ENCODE measurements around the gene TMEM179B. TPM values are rescaled to one million over a fixed set of nuclear protein-coding genes. Genes with fewer than 3 reads are reported as not detected.

TMEM179B gene, protein sequence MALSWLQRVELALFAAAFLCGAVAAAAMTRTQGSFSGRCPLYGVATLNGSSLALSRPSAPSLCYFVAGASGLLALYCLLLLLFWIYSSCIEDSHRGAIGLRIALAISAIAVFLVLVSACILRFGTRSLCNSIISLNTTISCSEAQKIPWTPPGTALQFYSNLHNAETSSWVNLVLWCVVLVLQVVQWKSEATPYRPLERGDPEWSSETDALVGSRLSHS
- total RNA-seq, result 10 to 100 TPM; 37.7 to 74.0 (median 49.6) TPM

DNA sequence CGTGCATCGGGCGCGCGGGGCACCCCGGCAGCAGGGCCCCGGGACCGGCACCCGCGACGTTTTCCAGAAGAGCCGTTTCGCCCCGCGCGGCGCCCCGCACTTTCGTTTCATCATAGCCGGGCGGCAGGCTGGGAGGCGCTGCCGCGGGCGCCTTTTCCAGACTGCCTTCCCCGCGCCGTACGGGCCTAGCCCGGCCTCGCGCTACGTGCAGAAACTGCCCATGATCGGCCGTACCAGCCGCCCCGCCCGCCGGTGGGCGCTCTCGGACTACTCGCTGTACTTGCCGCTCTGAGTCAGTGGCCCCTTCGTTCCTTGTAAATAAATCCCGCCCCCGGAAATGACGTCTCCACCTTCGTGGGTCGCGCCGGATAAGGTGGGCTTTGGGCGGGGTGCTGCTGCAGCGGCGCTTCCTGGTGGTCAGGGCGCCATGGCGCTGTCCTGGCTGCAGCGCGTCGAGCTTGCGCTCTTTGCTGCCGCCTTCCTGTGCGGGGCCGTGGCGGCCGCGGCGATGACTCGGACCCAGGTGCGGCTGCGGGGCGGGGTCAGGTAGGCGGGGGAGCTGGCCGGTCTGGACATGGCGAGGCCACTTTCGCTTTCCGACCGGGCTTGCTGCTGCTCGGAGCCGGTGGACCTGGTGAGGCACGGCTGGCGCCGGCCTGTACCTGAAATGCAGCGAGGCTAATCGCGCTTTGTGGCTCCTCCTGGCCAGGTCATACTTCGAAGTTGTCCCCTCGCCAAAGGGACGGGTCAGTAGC is at the start of gene TMEM179B:
TMEM179B (plus strand) TSS at position 398 of the 755 bp plus-strand sequence; CDS start at position 428, 30 bp downstream.
- TF ChIP-seq, protein P1, sequence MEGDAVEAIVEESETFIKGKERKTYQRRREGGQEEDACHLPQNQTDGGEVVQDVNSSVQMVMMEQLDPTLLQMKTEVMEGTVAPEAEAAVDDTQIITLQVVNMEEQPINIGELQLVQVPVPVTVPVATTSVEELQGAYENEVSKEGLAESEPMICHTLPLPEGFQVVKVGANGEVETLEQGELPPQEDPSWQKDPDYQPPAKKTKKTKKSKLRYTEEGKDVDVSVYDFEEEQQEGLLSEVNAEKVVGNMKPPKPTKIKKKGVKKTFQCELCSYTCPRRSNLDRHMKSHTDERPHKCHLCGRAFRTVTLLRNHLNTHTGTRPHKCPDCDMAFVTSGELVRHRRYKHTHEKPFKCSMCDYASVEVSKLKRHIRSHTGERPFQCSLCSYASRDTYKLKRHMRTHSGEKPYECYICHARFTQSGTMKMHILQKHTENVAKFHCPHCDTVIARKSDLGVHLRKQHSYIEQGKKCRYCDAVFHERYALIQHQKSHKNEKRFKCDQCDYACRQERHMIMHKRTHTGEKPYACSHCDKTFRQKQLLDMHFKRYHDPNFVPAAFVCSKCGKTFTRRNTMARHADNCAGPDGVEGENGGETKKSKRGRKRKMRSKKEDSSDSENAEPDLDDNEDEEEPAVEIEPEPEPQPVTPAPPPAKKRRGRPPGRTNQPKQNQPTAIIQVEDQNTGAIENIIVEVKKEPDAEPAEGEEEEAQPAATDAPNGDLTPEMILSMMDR (IDR thresholded peaks at IDR 0.05; ENCODE audit: low read depth), result no peak

DNA sequence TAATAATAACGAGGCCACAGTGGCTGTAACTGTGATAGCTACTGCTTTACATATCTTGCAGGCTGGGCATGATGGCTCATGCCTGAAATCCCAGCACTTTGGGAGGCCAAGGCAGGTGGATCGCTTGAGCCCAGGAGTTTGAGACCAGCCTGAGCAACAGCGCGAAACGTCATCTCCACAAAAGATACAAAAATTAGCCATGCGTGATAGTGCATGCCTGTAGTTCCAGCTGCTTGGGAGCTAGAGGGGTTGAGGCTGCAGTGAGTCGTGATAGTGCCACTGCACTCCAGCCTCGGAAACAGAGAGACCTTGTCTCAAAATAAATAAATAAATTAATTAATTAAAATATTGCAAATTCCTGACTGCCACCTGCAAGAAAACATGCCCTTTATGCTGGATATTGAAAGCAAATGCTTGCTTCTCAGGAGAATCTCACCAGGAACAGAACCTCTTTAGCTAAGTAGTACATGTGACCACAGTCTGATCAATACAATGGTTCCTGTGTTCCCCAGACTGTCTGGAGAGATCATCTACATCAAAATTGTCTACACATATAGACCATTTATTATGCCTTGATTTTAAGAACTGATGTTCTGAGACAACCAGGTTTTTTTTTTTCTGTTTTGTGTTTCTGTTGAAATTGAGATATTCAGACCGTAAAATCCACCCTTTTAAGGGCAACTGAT is 39.6 kb upstream of the TMEM179B start:
- TF ChIP-seq, protein P1 (IDR thresholded peaks at IDR 0.05; ENCODE audit: low read depth), result no peak

DNA sequence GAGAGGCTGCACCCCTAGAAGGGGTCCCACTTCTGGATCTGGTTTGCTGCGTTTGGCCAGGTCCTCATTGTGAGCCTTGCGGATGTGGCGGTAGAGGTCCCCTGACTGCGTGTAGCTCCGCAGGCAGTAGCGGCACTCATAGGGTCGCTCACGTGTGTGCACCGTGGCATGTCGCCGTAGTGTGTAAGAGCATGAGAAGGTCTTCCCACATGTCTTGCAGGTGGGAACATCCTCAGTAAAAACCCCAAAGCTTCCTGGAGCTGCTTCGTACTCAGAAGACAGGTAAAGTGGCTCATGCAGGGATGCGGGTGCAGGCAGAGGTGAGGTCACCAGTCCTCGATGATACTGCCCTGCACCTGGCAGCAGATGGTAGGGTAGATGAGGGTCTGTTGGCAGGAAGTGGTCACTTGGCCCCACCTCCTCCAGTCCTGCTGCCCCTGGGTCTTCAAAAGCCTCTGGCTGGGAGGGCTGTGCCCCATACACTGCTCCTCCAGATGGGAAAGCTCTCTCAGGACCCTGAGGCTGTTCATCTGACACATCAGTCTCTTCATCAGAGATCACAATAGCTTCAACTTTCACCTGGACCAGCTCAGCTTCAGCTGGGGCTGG is 34.9 kb upstream of the TMEM179B start:
- TF ChIP-seq, protein P1 (IDR thresholded peaks at IDR 0.05; ENCODE audit: low read depth), result no peak

DNA sequence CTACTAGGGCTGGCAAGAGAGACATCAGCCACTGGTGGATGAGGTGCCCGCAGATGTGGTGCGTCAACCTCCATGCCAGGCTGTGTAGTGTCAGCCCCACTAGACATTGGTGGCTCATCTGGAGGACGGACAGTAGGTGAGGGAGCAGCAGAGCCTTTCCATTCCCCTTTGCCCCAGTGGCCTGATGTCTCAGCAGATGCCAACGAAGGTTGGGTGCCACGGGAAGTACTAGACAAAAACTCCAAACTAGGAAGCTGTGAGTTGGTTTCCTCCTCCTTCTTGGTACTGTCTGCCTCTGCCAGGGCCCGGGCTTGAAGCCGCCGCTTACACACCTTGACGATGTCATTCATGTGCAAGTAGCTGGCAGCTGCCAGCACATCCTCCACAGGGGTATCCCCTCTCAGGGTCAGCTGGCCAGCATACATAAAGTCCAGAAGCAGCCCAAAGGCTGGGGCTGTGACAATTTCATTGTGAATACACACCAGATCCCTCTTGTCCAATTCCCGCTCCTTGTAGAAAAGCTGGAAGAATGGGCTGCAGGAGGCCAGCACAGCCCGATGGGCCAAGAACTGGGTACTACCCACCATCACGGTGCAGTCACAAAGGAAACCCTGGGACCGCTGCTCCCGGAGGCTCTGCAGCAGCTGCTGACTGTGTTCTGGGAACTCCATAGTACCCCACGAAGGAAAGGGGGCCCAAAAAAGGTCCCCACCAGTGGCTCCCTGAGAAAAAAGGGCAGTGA is 34.0 kb upstream of the TMEM179B start:
- TF ChIP-seq, protein P1 (IDR thresholded peaks at IDR 0.05; ENCODE audit: low read depth), result no peak

DNA sequence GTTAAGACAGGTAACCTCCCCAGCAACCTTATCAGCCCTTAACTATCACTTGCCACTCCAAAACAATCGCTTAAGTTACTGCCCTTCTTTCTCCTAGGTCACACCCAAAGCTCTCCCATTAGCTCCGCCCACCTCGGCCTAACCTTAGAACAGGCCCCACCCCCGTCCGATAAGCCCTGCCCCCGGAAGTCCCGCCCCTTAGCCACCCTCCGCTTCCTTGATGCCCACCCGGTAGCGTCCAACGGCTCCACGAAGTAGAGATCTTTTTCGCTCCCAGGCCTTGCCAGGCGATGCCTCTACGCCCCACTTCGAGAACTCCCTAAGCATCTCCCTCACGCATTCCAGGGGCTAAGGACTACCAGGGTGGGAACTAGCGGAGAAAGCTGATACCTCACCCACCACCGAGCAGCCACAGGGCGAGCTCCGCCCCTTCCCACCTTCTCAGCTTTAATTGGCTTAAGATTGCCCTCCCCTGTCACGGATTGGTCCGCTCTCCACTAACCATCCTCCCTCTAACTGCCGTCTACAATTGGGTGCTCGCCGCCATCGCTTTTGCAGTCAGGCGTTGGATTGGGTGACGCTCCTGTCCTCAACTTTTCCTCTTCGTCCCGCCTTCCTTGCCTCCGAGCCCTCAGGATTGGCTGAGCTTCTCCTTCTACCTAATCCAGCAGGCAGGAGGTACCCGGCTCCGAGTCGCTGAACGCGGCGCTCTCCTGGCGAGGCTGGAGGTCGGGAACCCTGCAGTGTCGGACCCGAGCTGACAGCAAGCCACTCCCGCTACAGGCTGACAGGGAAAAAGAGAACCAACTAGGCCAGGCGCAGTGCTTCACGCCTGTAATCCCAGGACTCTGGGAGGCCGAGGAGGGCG is 33.2 kb upstream of the TMEM179B start, which contains the start of gene ZBTB3:
ZBTB3 (minus strand) TSS at position 425 of the 868 bp plus-strand sequence. CDS start 496 bp downstream, outside the sequence.
- TF ChIP-seq, protein P1 (IDR thresholded peaks at IDR 0.05; ENCODE audit: low read depth), result no peak

DNA sequence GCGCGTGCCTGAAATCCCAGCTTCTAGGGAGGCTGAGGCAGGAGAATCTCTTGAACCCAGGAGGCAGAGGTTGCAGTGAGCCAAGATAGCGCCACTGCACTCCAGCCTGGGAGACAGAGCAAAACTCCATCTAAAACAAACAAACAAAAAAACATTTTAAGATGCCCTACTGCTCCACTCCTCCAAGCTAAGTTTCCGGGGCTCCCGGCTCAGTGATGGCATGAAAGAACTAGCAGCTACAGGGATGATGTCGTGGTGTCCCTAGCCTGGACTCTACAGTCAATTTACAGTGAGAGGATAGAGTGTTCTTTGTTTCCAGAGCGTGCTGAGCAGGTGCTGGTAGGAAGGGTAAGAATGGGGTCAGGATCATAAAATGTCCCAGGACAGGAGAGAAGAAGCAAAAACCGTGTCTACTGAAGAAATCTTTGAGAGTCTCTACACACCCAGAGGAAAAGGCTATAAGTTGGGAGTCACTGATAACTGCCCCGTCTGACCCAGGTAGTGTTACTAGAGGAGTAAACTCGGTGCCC is 32.1 kb upstream of the TMEM179B start:
- TF ChIP-seq, protein P1 (IDR thresholded peaks at IDR 0.05; ENCODE audit: low read depth), result no peak

All from subcutaneous adipose tissue (tissue), 4 donors.